Measurements from ENCODE around the gene SLC9A7. TPM values are rescaled to one million over a fixed set of nuclear protein-coding genes. Genes with fewer than 3 reads are reported as not detected.
A peak's percentile ranks its signal among the peaks of the same experiment; 100 is the strongest.

SLC9A7 gene
- total and polyA plus RNA-seq, 2 donors (not counting 3 experiments of a cell fraction or from before 2014, with no cell fraction given) = 4.6 to 7.5 TPM

DNA sequence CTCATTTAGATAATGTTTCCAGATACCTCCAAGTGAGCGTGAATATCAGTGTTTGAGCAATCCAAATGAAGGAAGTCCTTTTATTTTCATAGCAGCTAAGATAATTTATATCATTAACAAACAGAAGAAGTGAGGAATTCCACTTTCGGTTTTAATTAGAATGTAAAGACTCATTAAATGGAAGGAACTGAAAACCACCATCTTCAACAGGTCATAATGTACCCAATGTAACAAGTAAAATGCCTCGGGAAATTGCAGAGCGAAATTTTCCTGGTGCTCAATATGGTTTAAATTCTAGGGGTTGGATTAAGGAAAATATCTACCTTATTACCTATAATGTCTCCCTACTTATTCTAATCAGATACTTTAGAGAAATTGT, 33.9 kb upstream of the SLC9A7 start:
- FAIRE-seq (peak; percentile 33), DNase-seq (ENCODE audit: low read depth, low spot score) (no peak)
- peak overlapping the region; percentile 84 for H3K9ac ChIP-seq (replicated peaks; ENCODE audit: extremely low read depth, insufficient read depth, low read length)
- H2AFZ ChIP-seq (ENCODE audit: low read depth, low read length) = no peak overlapping the region
- H3K9me1 ChIP-seq (replicated peaks; ENCODE audit: control insufficient read depth, extremely low read depth, insufficient read depth, low read length) = no peaks in the 10 kb centered on the region
- TF ChIP-seq, protein P1, sequence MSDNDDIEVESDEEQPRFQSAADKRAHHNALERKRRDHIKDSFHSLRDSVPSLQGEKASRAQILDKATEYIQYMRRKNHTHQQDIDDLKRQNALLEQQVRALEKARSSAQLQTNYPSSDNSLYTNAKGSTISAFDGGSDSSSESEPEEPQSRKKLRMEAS (IDR thresholded peaks at IDR 0.05; ENCODE audit: insufficient read depth, insufficient read length) = no peak
- TF ChIP-seq POLR2A (IDR thresholded peaks at IDR 0.05; ENCODE audit: low read depth, low read length) (no peak), JUN (IDR thresholded peaks at IDR 0.05; ENCODE audit: borderline replicate concordance, insufficient read depth, insufficient read length, low read depth) (no peak), GATA2 (IDR thresholded peaks at IDR 0.05; ENCODE audit: insufficient read depth, insufficient read length, low read depth, low read length) (no peak), FOS (IDR thresholded peaks at IDR 0.05; ENCODE audit: borderline replicate concordance, insufficient read depth, low read length) (no peak), EZH2 (IDR thresholded peaks at IDR 0.05; ENCODE audit: borderline replicate concordance, low read depth, low read length, severe bottlenecking) (no peak)
- TF ChIP-seq, protein P2, sequence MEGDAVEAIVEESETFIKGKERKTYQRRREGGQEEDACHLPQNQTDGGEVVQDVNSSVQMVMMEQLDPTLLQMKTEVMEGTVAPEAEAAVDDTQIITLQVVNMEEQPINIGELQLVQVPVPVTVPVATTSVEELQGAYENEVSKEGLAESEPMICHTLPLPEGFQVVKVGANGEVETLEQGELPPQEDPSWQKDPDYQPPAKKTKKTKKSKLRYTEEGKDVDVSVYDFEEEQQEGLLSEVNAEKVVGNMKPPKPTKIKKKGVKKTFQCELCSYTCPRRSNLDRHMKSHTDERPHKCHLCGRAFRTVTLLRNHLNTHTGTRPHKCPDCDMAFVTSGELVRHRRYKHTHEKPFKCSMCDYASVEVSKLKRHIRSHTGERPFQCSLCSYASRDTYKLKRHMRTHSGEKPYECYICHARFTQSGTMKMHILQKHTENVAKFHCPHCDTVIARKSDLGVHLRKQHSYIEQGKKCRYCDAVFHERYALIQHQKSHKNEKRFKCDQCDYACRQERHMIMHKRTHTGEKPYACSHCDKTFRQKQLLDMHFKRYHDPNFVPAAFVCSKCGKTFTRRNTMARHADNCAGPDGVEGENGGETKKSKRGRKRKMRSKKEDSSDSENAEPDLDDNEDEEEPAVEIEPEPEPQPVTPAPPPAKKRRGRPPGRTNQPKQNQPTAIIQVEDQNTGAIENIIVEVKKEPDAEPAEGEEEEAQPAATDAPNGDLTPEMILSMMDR (IDR thresholded peaks at IDR 0.05; ENCODE audit: extremely low read depth in 1 of 2, insufficient read depth in 1 of 2, low read depth in 1 of 2, low read length in 2 of 2) = no peak
- no peaks in the 10 kb centered on the region for H3K79me2 ChIP-seq (ENCODE audit: control insufficient read depth, insufficient read depth, low read length)
- ChIA-PET POLR2A (no interaction called here), CTCF (interaction anchor here (1.0 to 2.0 kb wide), 5 partner anchors 23 to 301 kb away, joined by 3 to 10 read pairs (median 4); partner anchors contain the start of gene SLC9A7)
- H3K4me1 ChIP-seq (ENCODE audit: control insufficient read depth, extremely low read depth, insufficient read depth, low read length) = peaks cover 16% of the 10 kb centered on the region
- H4K20me1 ChIP-seq (replicated peaks; ENCODE audit: control insufficient read depth, extremely low read depth, insufficient read depth, low read length) = no peaks in the 10 kb centered on the region
- peak overlapping the region; percentile 94 for H3K27ac ChIP-seq (ENCODE audit: insufficient read depth, low read depth, low read length)
- no peaks in the 10 kb centered on the region for H3K27me3 ChIP-seq (ENCODE audit: control insufficient read depth in 2 of 2, insufficient read depth in 2 of 2, low read length in 2 of 2)
- H3K4me3 ChIP-seq (replicated peaks in 1 of 3; ENCODE audit: insufficient read depth in 1 of 3, low read depth in 1 of 3, low read length in 3 of 3) = peak overlapping the region in 1 of 3 experiments; percentile 63
- peak overlapping the region; percentile 86 for H3K4me2 ChIP-seq (ENCODE audit: insufficient read depth, low read length)
- intact Hi-C loops (cut with micrococcal nuclease) (loop anchor here (1.0 to 10.0 kb wide), 3 partner anchors 33 to 218 kb away; partner anchors contain the start of genes CHST7 and SLC9A7), dilution Hi-C loops (cut with MboI; ENCODE audit: extremely low pct_ligation_motif_present, low sequenced_read_pairs) (no loop called here)
- BruUV-seq (replicated peaks) = TSS peak; percentile 86
- H3K36me3 ChIP-seq (ENCODE audit: control insufficient read depth in 2 of 2, extremely low read depth in 1 of 2, insufficient read depth in 2 of 2, low read length in 2 of 2) = no peaks in the 10 kb centered on the region
- H3K9me3 ChIP-seq (replicated peaks; ENCODE audit: control insufficient read depth, insufficient read depth, low read length) = no peaks in the 10 kb centered on the region
